Measurements from ENCODE around the gene PPIP5K2.

The PPIP5K2 gene

GRCh38 chr5:103112910-103113309 is 7.2 kb upstream of the PPIP5K2 start:
- Histone ChIP-seq H3K9ac (ENCODE audit: low read length) (no peak overlapping the region), H2BK15ac (replicated peaks; ENCODE audit: low read depth) (no peak overlapping the region), H3K4me3 (ENCODE audit: low read length) (no peak overlapping the region), H3K4me1 (ENCODE audit: control insufficient read depth, low read depth, low read length) (no peaks in the 10 kb centered on the region), H3K56ac (ENCODE audit: low read length) (no peak overlapping the region), H3K27me3 (ENCODE audit: insufficient read depth, low read length, poor library complexity) (no peaks in the 10 kb centered on the region), H4K5ac (ENCODE audit: low read length) (no peak overlapping the region), H3K4ac (ENCODE audit: low read depth, low read length) (no peak overlapping the region), H3K79me2 (ENCODE audit: control insufficient read depth, insufficient read depth, low read length) (no peaks in the 10 kb centered on the region), H2BK5ac (ENCODE audit: low read length) (no peak overlapping the region), H3K27ac (ENCODE audit: low read depth, low read length) (no peak overlapping the region), H2BK120ac (ENCODE audit: low read depth, low read length) (no peak overlapping the region), H3K79me1 (ENCODE audit: low read length) (no peaks in the 10 kb centered on the region), H2AK5ac (ENCODE audit: low read length) (no peak overlapping the region), H4K8ac (ENCODE audit: low read depth, low read length) (no peak overlapping the region), H3K18ac (ENCODE audit: low read length) (no peak overlapping the region), H3K36me3 (ENCODE audit: control insufficient read depth, insufficient read depth, low read length) (no peaks in the 10 kb centered on the region), H3K23ac (ENCODE audit: low read length) (no peak overlapping the region), H3K4me2 (ENCODE audit: low read length) (no peak overlapping the region)
- no peak for DNase-seq
- WGBS (ENCODE audit: extremely low coverage, insufficient coverage, low lambda C conversion rate): 100% methylated on average over 1 of the region's 2 CpGs

- Histone ChIP-seq H3K23ac (ENCODE audit: low read length) (no peak overlapping the region), H2BK120ac (ENCODE audit: low read depth, low read length) (no peak overlapping the region), H3K56ac (ENCODE audit: low read length) (no peak overlapping the region), H3K9ac (ENCODE audit: low read length) (no peak overlapping the region), H4K8ac (ENCODE audit: low read depth, low read length) (no peak overlapping the region), H3K27me3 (ENCODE audit: insufficient read depth, low read length, poor library complexity) (no peaks in the 10 kb centered on the region), H3K79me2 (ENCODE audit: control insufficient read depth, insufficient read depth, low read length) (no peaks in the 10 kb centered on the region), H3K4me1 (ENCODE audit: control insufficient read depth, low read depth, low read length) (no peaks in the 10 kb centered on the region), H2BK5ac (ENCODE audit: low read length) (no peak overlapping the region), H3K4ac (ENCODE audit: low read depth, low read length) (no peak overlapping the region), H3K18ac (ENCODE audit: low read length) (no peak overlapping the region), H4K5ac (ENCODE audit: low read length) (no peak overlapping the region), H3K4me2 (ENCODE audit: low read length) (no peak overlapping the region), H3K36me3 (ENCODE audit: control insufficient read depth, insufficient read depth, low read length) (no peaks in the 10 kb centered on the region), H3K4me3 (ENCODE audit: low read length) (no peak overlapping the region), H2AK5ac (ENCODE audit: low read length) (no peak overlapping the region), H2BK15ac (replicated peaks; ENCODE audit: low read depth) (no peak overlapping the region), H3K27ac (ENCODE audit: low read depth, low read length) (no peak overlapping the region), H3K79me1 (ENCODE audit: low read length) (no peaks in the 10 kb centered on the region)
- no peak for DNase-seq
- WGBS (ENCODE audit: extremely low coverage, insufficient coverage, low lambda C conversion rate): no CpG with 5 or more reads among the region's 2 CpGs
Measured at GRCh38 chr5:103114440-103114839, 5.7 kb upstream of the PPIP5K2 start.

GRCh38 chr5:103117471-103117991 is 2.6 kb upstream of the PPIP5K2 start:
- H3K4me3 ChIP-seq (ENCODE audit: low read length): no peak overlapping the region
- no peak for DNase-seq
- no peaks in the 10 kb centered on the region for H3K27me3 ChIP-seq (ENCODE audit: insufficient read depth, low read length, poor library complexity)
- no peak overlapping the region for H3K27ac ChIP-seq (ENCODE audit: low read depth, low read length)
- no peak overlapping the region for H3K23ac ChIP-seq (ENCODE audit: low read length)
- H3K18ac ChIP-seq (ENCODE audit: low read length): no peak overlapping the region
- H2BK15ac ChIP-seq (replicated peaks; ENCODE audit: low read depth): no peak overlapping the region
- no peak overlapping the region for H3K9ac ChIP-seq (ENCODE audit: low read length)
- no CpG with 5 or more reads among the region's 4 CpGs for WGBS (ENCODE audit: extremely low coverage, insufficient coverage, low lambda C conversion rate)
- H2BK120ac ChIP-seq (ENCODE audit: low read depth, low read length): no peak overlapping the region
- H2BK5ac ChIP-seq (ENCODE audit: low read length): no peak overlapping the region
- no peak overlapping the region for H3K4ac ChIP-seq (ENCODE audit: low read depth, low read length)
- H4K5ac ChIP-seq (ENCODE audit: low read length): no peak overlapping the region
- H3K4me2 ChIP-seq (ENCODE audit: low read length): no peak overlapping the region
- no peak overlapping the region for H2AK5ac ChIP-seq (ENCODE audit: low read length)
- H3K56ac ChIP-seq (ENCODE audit: low read length): no peak overlapping the region
- no peaks in the 10 kb centered on the region for H3K4me1 ChIP-seq (ENCODE audit: control insufficient read depth, low read depth, low read length)
- H3K36me3 ChIP-seq (ENCODE audit: control insufficient read depth, insufficient read depth, low read length): no peaks in the 10 kb centered on the region
- H3K79me1 ChIP-seq (ENCODE audit: low read length): peaks cover 4% of the 10 kb centered on the region
- no peak overlapping the region for H4K8ac ChIP-seq (ENCODE audit: low read depth, low read length)
- peaks cover 8% of the 10 kb centered on the region for H3K79me2 ChIP-seq (ENCODE audit: control insufficient read depth, insufficient read depth, low read length)

- H3K4me3 ChIP-seq (ENCODE audit: low read length): peak overlapping the region; percentile 23
- no peak overlapping the region for H3K4ac ChIP-seq (ENCODE audit: low read depth, low read length)
- H3K9ac ChIP-seq (ENCODE audit: low read length): peak overlapping the region; percentile 67
- no peaks in the 10 kb centered on the region for H3K36me3 ChIP-seq (ENCODE audit: control insufficient read depth, insufficient read depth, low read length)
- peaks cover 8% of the 10 kb centered on the region for H3K79me2 ChIP-seq (ENCODE audit: control insufficient read depth, insufficient read depth, low read length)
- no peak overlapping the region for H2BK5ac ChIP-seq (ENCODE audit: low read length)
- H2BK15ac ChIP-seq (replicated peaks; ENCODE audit: low read depth): no peak overlapping the region
- no peak overlapping the region for H2AK5ac ChIP-seq (ENCODE audit: low read length)
- peak overlapping the region; percentile 98 for H4K8ac ChIP-seq (ENCODE audit: low read depth, low read length)
- H3K56ac ChIP-seq (ENCODE audit: low read length): peak overlapping the region; percentile 75
- no peak overlapping the region for H4K5ac ChIP-seq (ENCODE audit: low read length)
- H3K4me1 ChIP-seq (ENCODE audit: control insufficient read depth, low read depth, low read length): no peaks in the 10 kb centered on the region
- H3K18ac ChIP-seq (ENCODE audit: low read length): peak overlapping the region; percentile 92
- no peak overlapping the region for H2BK120ac ChIP-seq (ENCODE audit: low read depth, low read length)
- H3K4me2 ChIP-seq (ENCODE audit: low read length): peak overlapping the region; percentile 42
- DNase-seq: peak; percentile 2
- peak overlapping the region; percentile 98 for H3K27ac ChIP-seq (ENCODE audit: low read depth, low read length)
- H3K23ac ChIP-seq (ENCODE audit: low read length): no peak overlapping the region
- H3K27me3 ChIP-seq (ENCODE audit: insufficient read depth, low read length, poor library complexity): no peaks in the 10 kb centered on the region
- no CpG with 5 or more reads among the region's 15 CpGs for WGBS (ENCODE audit: extremely low coverage, insufficient coverage, low lambda C conversion rate)
- peaks cover 8% of the 10 kb centered on the region for H3K79me1 ChIP-seq (ENCODE audit: low read length)
Measured at GRCh38 chr5:103119070-103119764, 884 bp upstream of the PPIP5K2 start.

GRCh38 chr5:103120607-103121200 is 603 bp downstream of the PPIP5K2 start:
- no peaks in the 10 kb centered on the region for H3K27me3 ChIP-seq (ENCODE audit: insufficient read depth, low read length, poor library complexity)
- H3K4me3 ChIP-seq (ENCODE audit: low read length): peak overlapping the region; percentile 93
- H2BK120ac ChIP-seq (ENCODE audit: low read depth, low read length): no peak overlapping the region
- no peak overlapping the region for H3K4ac ChIP-seq (ENCODE audit: low read depth, low read length)
- H3K27ac ChIP-seq (ENCODE audit: low read depth, low read length): no peak overlapping the region
- no peak overlapping the region for H4K8ac ChIP-seq (ENCODE audit: low read depth, low read length)
- H2AK5ac ChIP-seq (ENCODE audit: low read length): no peak overlapping the region
- peak; percentile 33 for DNase-seq
- no peak overlapping the region for H2BK15ac ChIP-seq (replicated peaks; ENCODE audit: low read depth)
- no peaks in the 10 kb centered on the region for H3K4me1 ChIP-seq (ENCODE audit: control insufficient read depth, low read depth, low read length)
- H3K36me3 ChIP-seq (ENCODE audit: control insufficient read depth, insufficient read depth, low read length): no peaks in the 10 kb centered on the region
- H3K79me1 ChIP-seq (ENCODE audit: low read length): peaks cover 8% of the 10 kb centered on the region
- no peak overlapping the region for H2BK5ac ChIP-seq (ENCODE audit: low read length)
- H4K5ac ChIP-seq (ENCODE audit: low read length): peak overlapping the region; percentile 21
- peak overlapping the region; percentile 89 for H3K4me2 ChIP-seq (ENCODE audit: low read length)
- no peak overlapping the region for H3K18ac ChIP-seq (ENCODE audit: low read length)
- peaks cover 8% of the 10 kb centered on the region for H3K79me2 ChIP-seq (ENCODE audit: control insufficient read depth, insufficient read depth, low read length)
- H3K56ac ChIP-seq (ENCODE audit: low read length): peak overlapping the region; percentile 95
- no peak overlapping the region for H3K23ac ChIP-seq (ENCODE audit: low read length)
- peak overlapping the region; percentile 90 for H3K9ac ChIP-seq (ENCODE audit: low read length)
- no CpG with 5 or more reads among the region's 17 CpGs for WGBS (ENCODE audit: extremely low coverage, insufficient coverage, low lambda C conversion rate)
